RWPE2 (cell line): ENCODE results near the gene ZCCHC2.

Source experiments
- ATAC-seq: fragments of 200-7000 bp; cut with Tn5 transposase; 3 replicates; pipeline ENCODE4 v1.9.1; 2021; ENCODE audit warnings: low read depth
- DNase-seq: peaks from one replicate; pipeline ENCODE4 v3.0.0-alpha.2; 2020; ENCODE audit warnings: low spot score
- H3K27ac ChIP-seq: fragments of 450-650 bp; 2 replicates; pipeline ENCODE4 v1.5.1; 2017; ENCODE audit warnings: mild to moderate bottlenecking; ENCODE audit not compliant: poor library complexity, severe bottlenecking
- H3K27me3 ChIP-seq: fragments of 250-450 bp; sonication (Bioruptor Pico); 2 replicates; pipeline ENCODE4 v1.5.1; 2021; ENCODE audit warnings: mild to moderate bottlenecking, moderate library complexity; ENCODE audit not compliant: insufficient read depth, poor library complexity, severe bottlenecking
- H3K36me3 ChIP-seq: fragments of 250-450 bp; sonication (Bioruptor Pico); 2 replicates; pipeline ENCODE4 v1.5.1; 2020; ENCODE audit warnings: low read depth, mild to moderate bottlenecking, moderate library complexity
- H3K4me1 ChIP-seq: fragments of 250-450 bp; sonication (Bioruptor Pico); 2 replicates; pipeline ENCODE4 v1.5.1; 2021; ENCODE audit warnings: mild to moderate bottlenecking, moderate library complexity; ENCODE audit not compliant: insufficient read depth, poor library complexity, severe bottlenecking
- H3K4me3 ChIP-seq: fragments of 250-450 bp; sonication (Bioruptor Pico); 2 replicates; pipeline ENCODE4 v1.5.1; 2021; ENCODE audit warnings: mild to moderate bottlenecking, moderate library complexity; ENCODE audit not compliant: severe bottlenecking
- H3K9me3 ChIP-seq: fragments of 250-450 bp; sonication (Bioruptor Pico); 2 replicates; pipeline ENCODE4 v1.5.1; 2021; ENCODE audit warnings: mild to moderate bottlenecking, moderate library complexity; ENCODE audit not compliant: severe bottlenecking
- CTCF ChIP-seq: fragments of 450-650 bp; IDR thresholded peaks from one replicate; pipeline ENCODE4 v1.5.1; 2017; ENCODE audit warnings: mild to moderate bottlenecking, moderate library complexity; ENCODE audit not compliant: poor library complexity, severe bottlenecking

ZCCHC2 gene

GRCh38 chr18:62558015-62558663 is 35.3 kb downstream of the ZCCHC2 start:
- Histone ChIP-seq H3K4me1 (peaks cover 11% of the 10 kb centered on the region), H3K27me3 (no peaks in the 10 kb centered on the region), H3K27ac (no peak overlapping the region), H3K36me3 (peaks cover 43% of the 10 kb centered on the region), H3K9me3 (no peaks in the 10 kb centered on the region), H3K4me3 (no peak overlapping the region)
- no peak for DNase-seq
- no peak for ATAC-seq
- no peak for TF ChIP-seq CTCF

- Histone ChIP-seq H3K36me3 (peaks cover 47% of the 10 kb centered on the region), H3K27me3 (no peaks in the 10 kb centered on the region), H3K9me3 (no peaks in the 10 kb centered on the region), H3K4me3 (no peak overlapping the region), H3K27ac (no peak overlapping the region), H3K4me1 (no peaks in the 10 kb centered on the region)
- ATAC-seq: no peak
- no peak for TF ChIP-seq CTCF
- DNase-seq: no peak
Measured at GRCh38 chr18:62564044-62564443, 41.2 kb downstream of the ZCCHC2 start.

- Histone ChIP-seq H3K9me3 (no peaks in the 10 kb centered on the region), H3K4me3 (no peak overlapping the region), H3K4me1 (no peaks in the 10 kb centered on the region), H3K27ac (no peak overlapping the region), H3K36me3 (peaks cover 55% of the 10 kb centered on the region), H3K27me3 (no peaks in the 10 kb centered on the region)
- no peak for DNase-seq
- ATAC-seq: no peak
- TF ChIP-seq CTCF: peak; percentile 35
Measured at GRCh38 chr18:62566199-62566598, 43.4 kb downstream of the ZCCHC2 start.

- DNase-seq (no peak), ATAC-seq (no peak)
- peaks cover 55% of the 10 kb centered on the region for H3K36me3 ChIP-seq
- no peaks in the 10 kb centered on the region for H3K4me1 ChIP-seq
- H3K27ac ChIP-seq: no peak overlapping the region
- TF ChIP-seq CTCF: no peak
- no peaks in the 10 kb centered on the region for H3K9me3 ChIP-seq
- no peaks in the 10 kb centered on the region for H3K27me3 ChIP-seq
- no peak overlapping the region for H3K4me3 ChIP-seq
Measured at GRCh38 chr18:62566818-62567217, 44.0 kb downstream of the ZCCHC2 start.

- no peak for DNase-seq
- no peaks in the 10 kb centered on the region for H3K27me3 ChIP-seq
- no peak for ATAC-seq
- TF ChIP-seq CTCF: no peak
- H3K36me3 ChIP-seq: peaks cover 38% of the 10 kb centered on the region
- H3K27ac ChIP-seq: no peak overlapping the region
- no peaks in the 10 kb centered on the region for H3K4me1 ChIP-seq
- no peaks in the 10 kb centered on the region for H3K9me3 ChIP-seq
- H3K4me3 ChIP-seq: no peak overlapping the region
Measured at GRCh38 chr18:62569081-62569655, 46.3 kb downstream of the ZCCHC2 start.
